ENCODE data around the gene PKD1L1.

- TF ChIP-seq TAF1 (IDR thresholded peaks at IDR 0.05; ENCODE audit: borderline replicate concordance, low read depth, low read length): no peak
- TF ChIP-seq POLR2A (IDR thresholded peaks at IDR 0.05; ENCODE audit: low read depth, low read length): no peak
These were observed at the start of gene PKD1L1 for GRCh38 chr7:47948141-47948790.
